ENCODE data around the gene DNMT3A.

The DNMT3A gene

DNA sequence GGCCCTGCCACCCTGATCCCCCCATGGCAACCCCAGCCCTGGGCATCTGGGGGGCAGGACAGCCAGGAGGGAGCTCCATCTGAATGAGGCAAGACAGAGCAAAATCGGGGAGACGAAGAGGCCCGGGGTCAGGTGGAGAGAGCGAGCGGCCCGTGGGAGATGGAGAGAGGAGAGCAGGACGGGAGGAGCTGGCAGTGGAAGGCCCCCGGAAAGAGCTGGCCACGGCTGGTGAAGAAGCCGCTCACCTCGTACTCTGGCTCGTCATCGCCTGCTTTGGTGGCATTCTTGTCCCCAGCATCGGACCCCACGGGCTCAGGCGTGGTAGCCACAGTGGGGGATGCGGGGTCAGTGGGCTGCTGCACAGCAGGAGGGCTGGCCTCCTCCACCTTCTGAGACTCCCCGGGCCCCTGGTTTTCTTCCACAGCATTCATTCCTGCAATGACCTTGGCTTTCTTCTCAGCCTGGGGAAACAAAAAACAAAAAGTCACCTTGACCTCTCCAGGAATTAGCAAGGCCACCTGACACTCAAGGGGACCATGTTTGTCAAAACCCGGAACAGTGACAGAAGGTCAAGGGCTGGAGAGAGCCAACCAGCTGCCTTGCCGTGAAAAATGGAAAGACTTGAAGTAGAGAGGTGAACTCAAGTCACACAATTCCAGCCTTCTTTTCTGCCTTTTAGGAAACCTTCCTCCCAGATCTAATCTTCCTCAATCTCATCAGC, 93.8 kb downstream of the DNMT3A start:
- no peak overlapping the region for H3K27ac ChIP-seq
- TF ChIP-seq ZFX (IDR thresholded peaks at IDR 0.05): no peak
- TF ChIP-seq CTCF (conservative IDR thresholded peaks at IDR 0.05): no peak

DNA sequence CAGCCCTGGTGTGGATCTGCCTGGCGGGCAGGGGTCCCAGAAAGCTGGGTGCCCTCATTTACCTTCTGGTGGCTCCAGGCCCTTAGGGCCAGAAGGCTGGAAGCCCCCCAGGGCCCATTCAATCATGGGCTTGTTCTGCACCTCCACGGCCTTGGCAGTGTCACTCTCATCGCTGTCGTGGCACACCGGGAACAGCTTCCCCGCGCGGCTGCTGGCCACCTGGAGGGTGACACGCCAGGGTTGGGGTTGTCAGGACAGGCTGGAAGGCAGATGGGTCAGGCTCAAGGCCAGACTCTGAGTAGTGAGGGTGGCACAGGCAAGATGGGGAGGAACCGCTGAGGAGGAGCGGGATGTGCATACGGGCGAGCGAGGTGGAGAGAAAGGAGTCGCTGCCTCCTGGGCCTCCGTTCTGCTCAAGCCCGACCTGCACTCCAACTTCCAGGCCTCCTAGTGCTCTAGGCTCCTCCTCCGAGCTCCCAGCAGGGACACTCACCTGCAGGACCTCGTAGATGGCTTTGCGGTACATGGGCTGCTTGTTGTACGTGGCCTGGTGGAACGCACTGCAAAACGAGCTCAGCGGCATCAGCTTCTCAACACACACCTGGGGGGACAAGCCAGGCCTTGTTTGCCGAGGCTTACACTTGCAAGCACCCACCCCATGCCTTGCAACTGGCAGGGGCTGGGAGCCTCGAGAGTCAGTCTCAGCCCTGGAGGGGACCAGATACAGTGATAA, 95.0 kb downstream of the DNMT3A start:
- no peak overlapping the region for H3K27ac ChIP-seq
- no peak for TF ChIP-seq CTCF (conservative IDR thresholded peaks at IDR 0.05)
- TF ChIP-seq ZFX (IDR thresholded peaks at IDR 0.05): no peak

DNA sequence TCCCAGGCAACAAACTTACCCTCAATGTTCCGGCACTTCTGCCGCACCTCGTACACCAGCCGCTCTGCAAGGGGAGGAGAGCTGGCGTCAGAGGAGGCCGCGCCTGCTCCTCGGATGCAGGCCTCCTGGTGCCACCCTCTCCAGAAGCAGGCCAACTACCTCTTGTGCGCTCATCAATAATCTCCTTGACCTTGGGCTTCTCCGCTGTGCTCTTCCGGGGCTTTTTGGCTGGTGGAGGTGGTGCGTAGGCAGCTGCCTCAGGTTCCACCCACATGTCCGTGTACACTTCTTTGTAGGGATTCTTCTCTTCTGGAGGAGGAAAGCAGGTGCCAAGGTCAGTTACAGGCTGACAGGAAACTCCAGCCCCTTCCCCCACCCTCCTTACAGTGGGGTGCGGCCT, 95.7 kb downstream of the DNMT3A start:
- TF ChIP-seq ZFX (IDR thresholded peaks at IDR 0.05) (no peak), CTCF (conservative IDR thresholded peaks at IDR 0.05) (no peak)

GRCh38 chr2:25245141-25245540, 96.6 kb downstream of the DNMT3A start:
- H3K27ac ChIP-seq: no peak overlapping the region
- TF ChIP-seq CTCF (conservative IDR thresholded peaks at IDR 0.05): no peak
- no peak for TF ChIP-seq ZFX (IDR thresholded peaks at IDR 0.05)

More for the DNA sequence above, 95.7 kb downstream of the DNMT3A start:
- no peak overlapping the region for H3K27ac ChIP-seq

DNA sequence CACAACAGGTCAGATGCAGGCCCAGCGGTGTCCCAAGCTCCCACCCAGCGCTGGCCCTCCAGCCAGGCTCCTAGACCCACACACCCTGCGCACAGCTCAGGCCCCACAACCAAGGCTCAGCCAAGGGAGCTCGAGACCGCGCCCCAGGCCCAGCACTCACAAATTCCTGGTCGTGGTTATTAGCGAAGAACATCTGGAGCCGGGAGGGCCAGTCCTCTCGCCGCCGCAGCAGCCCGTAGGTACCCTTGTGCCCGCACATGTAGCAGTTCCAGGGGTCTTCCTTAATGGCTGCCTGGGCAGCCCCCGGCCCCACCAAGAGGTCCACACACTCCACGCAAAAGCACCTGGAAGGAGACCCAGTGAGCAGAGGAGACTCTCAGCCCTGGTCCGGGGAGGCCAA, 97.7 kb downstream of the DNMT3A start:
- TF ChIP-seq ZFX (IDR thresholded peaks at IDR 0.05) (no peak), CTCF (conservative IDR thresholded peaks at IDR 0.05) (no peak)
- no peak overlapping the region for H3K27ac ChIP-seq

- H3K27ac ChIP-seq: no peak overlapping the region
- TF ChIP-seq CTCF (conservative IDR thresholded peaks at IDR 0.05): no peak
- no peak for TF ChIP-seq ZFX (IDR thresholded peaks at IDR 0.05)
Observed at GRCh38 chr2:25241452-25241851, 100.3 kb downstream of the DNMT3A start.

DNA sequence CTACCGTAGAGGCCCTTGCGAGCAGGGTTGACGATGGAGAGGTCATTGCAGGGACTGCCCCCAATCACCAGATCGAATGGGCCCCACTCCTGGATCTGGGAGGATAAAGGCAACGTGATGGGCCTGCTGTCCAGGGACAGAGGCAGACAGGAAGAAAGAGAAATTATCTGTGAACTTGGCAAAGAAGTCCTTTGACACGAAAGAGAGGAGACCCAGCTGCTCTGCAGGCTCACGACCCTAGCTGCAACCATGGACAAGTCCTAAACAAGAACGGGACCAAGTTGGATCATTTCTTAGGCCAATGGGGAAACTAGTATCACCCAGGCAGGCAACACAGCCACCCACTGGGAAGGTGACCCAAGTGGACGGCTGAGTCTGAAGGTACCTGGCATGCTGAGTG, 101.1 kb downstream of the DNMT3A start:
- no peak overlapping the region for H3K27ac ChIP-seq
- TF ChIP-seq CTCF (conservative IDR thresholded peaks at IDR 0.05) (no peak), ZFX (IDR thresholded peaks at IDR 0.05) (no peak)

Data from C4-2B (cell line).